ENCODE data around the gene SNCA.

Gene SNCA

DNA sequence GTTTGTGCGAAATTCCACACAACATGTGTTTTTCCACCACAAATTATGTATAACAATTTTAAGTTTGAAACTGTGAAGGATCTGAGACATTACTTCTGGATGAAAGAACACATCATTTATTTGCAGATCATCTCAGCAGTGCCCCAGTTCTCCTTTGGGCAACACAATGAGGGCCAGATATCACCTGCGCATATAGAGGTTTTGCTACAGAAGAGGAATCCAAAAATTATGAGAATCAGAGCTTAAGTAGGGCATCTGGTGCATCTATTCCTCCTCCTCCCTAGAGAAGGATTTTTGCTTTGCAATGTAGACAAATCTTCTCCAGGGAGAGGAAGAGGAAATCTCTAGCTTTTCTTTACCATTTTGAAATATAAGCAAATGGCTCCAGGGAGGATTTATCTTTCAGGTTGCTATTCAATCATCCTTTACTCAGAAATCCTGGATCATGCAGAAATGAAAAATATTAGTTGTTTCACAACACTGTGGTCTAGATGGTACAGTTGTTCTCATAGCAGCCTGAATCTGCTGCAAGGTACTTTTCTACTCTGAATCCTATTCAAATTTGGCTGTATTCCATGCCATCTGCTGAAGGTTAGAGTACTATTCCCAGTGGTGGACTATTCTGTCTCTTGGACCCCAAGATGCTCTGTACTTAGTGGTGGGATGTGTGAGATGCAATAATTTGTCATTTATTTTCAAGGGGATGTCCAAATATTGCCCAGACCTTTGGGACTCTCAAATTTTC, 132.1 kb downstream of the SNCA start:
- DNase-seq (ENCODE audit: low spot score), result no peak

DNA sequence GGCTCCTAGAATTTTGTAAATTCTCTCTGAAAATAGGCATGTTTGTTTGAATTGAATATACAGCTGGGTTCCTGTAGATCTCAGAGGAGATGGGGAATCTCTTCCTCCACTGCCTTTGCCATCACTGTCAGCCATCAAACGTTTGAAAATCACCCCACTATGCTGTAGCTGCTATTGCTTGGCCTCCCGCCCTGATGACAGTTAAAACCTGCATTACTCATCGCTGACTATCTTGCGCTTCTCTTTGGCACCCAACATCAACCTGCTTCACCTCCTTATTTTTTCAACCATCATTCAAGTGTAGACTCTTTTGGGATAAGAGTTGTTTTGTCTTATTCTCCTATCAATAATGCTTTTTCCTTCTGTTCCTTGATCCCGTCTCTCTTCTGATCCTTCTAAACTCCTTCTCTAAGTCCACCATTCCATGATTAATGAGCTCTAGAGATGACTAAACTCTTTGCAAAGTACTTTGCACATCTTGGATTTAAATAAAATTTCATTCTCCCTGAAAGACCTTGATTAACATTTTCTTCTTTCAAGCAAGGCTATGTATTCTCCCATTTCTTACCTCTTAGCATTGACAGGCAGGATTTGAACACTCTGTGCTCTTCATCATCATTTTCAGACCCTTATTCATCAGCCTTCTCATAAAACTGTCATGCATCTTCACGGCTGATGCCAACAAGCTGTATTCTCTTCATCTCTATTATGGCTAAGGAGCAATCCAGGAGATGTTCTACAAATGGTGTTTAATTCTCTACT, 133.0 kb downstream of the SNCA start:
- DNase-seq (ENCODE audit: low spot score), result no peak

GRCh38 chr4:89700766-89701423, 136.1 kb downstream of the SNCA start:
- DNase-seq (ENCODE audit: low spot score), result no peak

GRCh38 chr4:89685690-89686089, 151.3 kb downstream of the SNCA start:
- no peak for DNase-seq (ENCODE audit: low spot score)

GRCh38 chr4:89685277-89685676, 151.7 kb downstream of the SNCA start:
- no peak for DNase-seq (ENCODE audit: low spot score)

DNA sequence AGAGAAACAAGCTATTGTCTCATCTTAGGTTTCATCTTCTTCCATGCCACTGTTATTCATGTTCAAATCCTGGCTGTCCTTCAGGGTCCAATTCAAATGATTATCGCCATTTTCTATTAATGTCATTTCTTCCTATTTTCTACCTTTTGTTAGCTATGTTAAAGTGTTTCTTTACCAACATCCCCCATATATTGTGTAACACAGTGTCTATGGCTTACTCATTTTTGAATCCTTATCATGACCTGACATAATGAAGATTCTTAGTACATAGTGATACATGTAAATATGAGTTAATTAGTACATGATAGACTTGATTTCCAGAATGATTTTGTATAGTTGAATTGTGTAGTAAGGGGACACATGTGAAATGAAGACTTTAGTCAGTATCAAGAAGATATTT, 152.4 kb downstream of the SNCA start:
- DNase-seq (ENCODE audit: low spot score), result no peak

GRCh38 chr4:89682808-89683207, 154.2 kb downstream of the SNCA start:
- no peak for DNase-seq (ENCODE audit: low spot score)

DNA sequence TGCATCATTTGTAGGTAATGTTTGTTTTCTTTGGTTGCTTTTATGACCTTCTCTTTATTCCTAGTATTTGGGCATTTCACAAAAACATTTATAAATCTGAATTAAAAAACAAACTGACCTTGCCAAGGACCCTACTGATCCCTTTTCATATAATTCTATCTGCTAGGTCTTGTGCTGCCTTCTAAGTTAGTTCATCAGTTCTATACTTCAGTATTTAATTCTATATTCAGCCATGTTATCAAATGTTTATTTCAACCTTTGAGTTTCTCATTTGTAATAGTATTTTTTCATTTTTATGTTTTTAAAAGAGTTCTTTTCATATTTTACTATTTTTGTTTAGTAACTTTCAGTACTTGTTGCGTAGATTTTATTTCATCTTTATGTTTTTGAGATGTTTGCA, 155.3 kb downstream of the SNCA start:
- no peak for DNase-seq (ENCODE audit: low spot score)

DNA sequence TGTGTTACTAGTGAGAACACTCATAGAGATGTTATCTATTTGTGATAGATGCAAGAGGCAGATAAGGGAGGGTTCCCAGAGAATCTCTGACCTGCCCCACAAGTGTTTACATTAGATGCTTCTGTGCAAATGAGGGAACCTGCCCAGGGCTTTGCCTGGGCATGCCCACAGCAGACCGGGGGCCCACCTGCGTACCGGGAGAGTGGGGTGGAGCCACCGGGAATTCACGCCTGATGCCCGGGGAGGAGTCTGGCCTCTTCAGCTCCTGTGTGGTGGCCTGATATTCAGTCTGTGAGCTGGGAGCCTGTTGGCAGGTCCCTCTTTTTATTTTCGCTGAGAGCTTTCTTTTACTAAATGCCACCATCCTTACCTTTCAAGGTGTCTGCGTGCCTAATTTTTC, 155.7 kb downstream of the SNCA start:
- DNase-seq (ENCODE audit: low spot score), result no peak

- DNase-seq (ENCODE audit: low spot score), result no peak
These were observed 162.0 kb downstream of the SNCA start for GRCh38 chr4:89674876-89675459.
